ENCODE results near the gene COLEC11.

DNA sequence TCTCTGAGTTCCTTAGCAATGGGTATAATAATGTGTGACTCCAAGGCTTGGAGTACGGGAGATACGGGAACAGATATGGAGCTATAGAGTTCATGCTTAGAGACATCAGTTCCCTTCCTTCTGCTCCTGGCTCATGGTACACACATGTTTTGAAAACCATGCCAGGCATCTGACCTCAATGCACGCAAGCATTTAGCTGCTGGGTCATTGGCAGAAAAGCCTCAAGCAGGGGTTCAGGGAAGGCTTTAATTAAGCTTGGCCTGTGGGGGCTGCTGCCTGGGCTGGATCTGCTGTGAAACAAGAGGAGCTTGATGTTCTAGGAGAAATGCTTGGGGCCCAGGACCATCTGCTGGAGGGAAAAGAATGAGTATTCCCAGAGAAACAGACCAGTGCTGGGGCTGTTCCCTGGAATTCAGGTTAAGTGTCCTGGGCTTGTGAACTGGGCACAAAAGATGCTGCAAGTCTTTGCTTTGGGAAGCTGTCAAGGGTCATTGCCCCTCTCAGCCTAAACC is 66.3 kb downstream of the COLEC11 start:
- no peak for TF ChIP-seq JUND (CRISPR knock-in tag; IDR thresholded peaks at IDR 0.05)
- TF ChIP-seq TCF12 (IDR thresholded peaks at IDR 0.05) = no peak
- TF ChIP-seq TCF12 (CRISPR knock-in tag; IDR thresholded peaks at IDR 0.05) = no peak
- no peak for TF ChIP-seq SPEN (CRISPR knock-in tag; IDR thresholded peaks at IDR 0.05; ENCODE audit: low read depth)
- TF ChIP-seq PHF8 (CRISPR knock-in tag; IDR thresholded peaks at IDR 0.05) = no peak
- TF ChIP-seq ZZZ3 (CRISPR knock-in tag; IDR thresholded peaks at IDR 0.05; ENCODE audit: borderline replicate concordance) = no peak
- no peak for TF ChIP-seq ZBTB38 (CRISPR knock-in tag; IDR thresholded peaks at IDR 0.05)
- TF ChIP-seq RFX3 (CRISPR knock-in tag; IDR thresholded peaks at IDR 0.05) = no peak
- TF ChIP-seq TGIF2 (CRISPR knock-in tag; IDR thresholded peaks at IDR 0.05) = no peak
- no peak for TF ChIP-seq GABPA (IDR thresholded peaks at IDR 0.05; ENCODE audit: low read depth, low read length)
- no peak for TF ChIP-seq GABPA (CRISPR knock-in tag; IDR thresholded peaks at IDR 0.05; ENCODE audit: low read depth)
- TF ChIP-seq ZNF768 (CRISPR knock-in tag; IDR thresholded peaks at IDR 0.05) = no peak
